ENCODE data around the gene HNRNPA1. TPM values are rescaled to one million over a fixed set of nuclear protein-coding genes. Genes with fewer than 3 reads are reported as not detected.

Gene HNRNPA1
- total and polyA plus RNA-seq, 9 of the 15 experiments (the other 6 are each of a cell fraction or from before 2014, with no cell fraction given), result 1,166 to 2,703 (median 1,815) TPM

- TF ChIP-seq RUNX1 (IDR thresholded peaks at IDR 0.05; ENCODE audit: low read depth) (peak; percentile 77; the same call in 1 of the 2 replicates), SRSF7 (optimal IDR thresholded peaks at IDR 0.05; ENCODE audit: low read depth, low read length) (no peak), HMG20B (CRISPR knock-in tag; IDR thresholded peaks at IDR 0.05) (no peak), ZNF23 (CRISPR knock-in tag; IDR thresholded peaks at IDR 0.05) (no peak), FOXJ2 (tag; IDR thresholded peaks at IDR 0.05) (no peak), TARDBP (IDR thresholded peaks at IDR 0.05) (no peak), ZNF551 (CRISPR knock-in tag; IDR thresholded peaks at IDR 0.05) (no peak), SMAD2 (IDR thresholded peaks at IDR 0.05; ENCODE audit: low read depth, low read length) (no peak), MLX (CRISPR knock-in tag; conservative IDR thresholded peaks at IDR 0.05) (no peak), ZNF133 (CRISPR knock-in tag; IDR thresholded peaks at IDR 0.05) (no peak), USF1 (CRISPR knock-in tag; IDR thresholded peaks at IDR 0.05) (no peak), NR2C1 (IDR thresholded peaks at IDR 0.05) (no peak), NR2C1 (tag; IDR thresholded peaks at IDR 0.05) (peak; percentile 64), ZNF134 (CRISPR knock-in tag; conservative IDR thresholded peaks at IDR 0.05) (no peak), MYBL2 (IDR thresholded peaks at IDR 0.05; ENCODE audit: low read depth) (no peak), MYBL2 (CRISPR knock-in tag; IDR thresholded peaks at IDR 0.05; ENCODE audit: borderline replicate concordance) (no peak), ZNF512 (tag; IDR thresholded peaks at IDR 0.05) (no peak), HDAC6 (IDR thresholded peaks at IDR 0.05; ENCODE audit: low read depth, low read length) (no peak), GTF2A2 (tag; IDR thresholded peaks at IDR 0.05) (no peak), KDM4B (IDR thresholded peaks at IDR 0.05; ENCODE audit: borderline replicate concordance in 2 of 2, low read depth in 1 of 2) (no peak), HLTF (IDR thresholded peaks at IDR 0.05) (peak; percentile 9; the same call in 1 of the 2 replicates)
- TF ChIP-seq, protein P1, sequence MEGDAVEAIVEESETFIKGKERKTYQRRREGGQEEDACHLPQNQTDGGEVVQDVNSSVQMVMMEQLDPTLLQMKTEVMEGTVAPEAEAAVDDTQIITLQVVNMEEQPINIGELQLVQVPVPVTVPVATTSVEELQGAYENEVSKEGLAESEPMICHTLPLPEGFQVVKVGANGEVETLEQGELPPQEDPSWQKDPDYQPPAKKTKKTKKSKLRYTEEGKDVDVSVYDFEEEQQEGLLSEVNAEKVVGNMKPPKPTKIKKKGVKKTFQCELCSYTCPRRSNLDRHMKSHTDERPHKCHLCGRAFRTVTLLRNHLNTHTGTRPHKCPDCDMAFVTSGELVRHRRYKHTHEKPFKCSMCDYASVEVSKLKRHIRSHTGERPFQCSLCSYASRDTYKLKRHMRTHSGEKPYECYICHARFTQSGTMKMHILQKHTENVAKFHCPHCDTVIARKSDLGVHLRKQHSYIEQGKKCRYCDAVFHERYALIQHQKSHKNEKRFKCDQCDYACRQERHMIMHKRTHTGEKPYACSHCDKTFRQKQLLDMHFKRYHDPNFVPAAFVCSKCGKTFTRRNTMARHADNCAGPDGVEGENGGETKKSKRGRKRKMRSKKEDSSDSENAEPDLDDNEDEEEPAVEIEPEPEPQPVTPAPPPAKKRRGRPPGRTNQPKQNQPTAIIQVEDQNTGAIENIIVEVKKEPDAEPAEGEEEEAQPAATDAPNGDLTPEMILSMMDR (IDR thresholded peaks at IDR 0.05 in 2 of 3, conservative IDR thresholded peaks at IDR 0.05 in 1 of 3; ENCODE audit: insufficient read depth in 2 of 3, low read depth in 1 of 3, low read length in 3 of 3), result peak; percentile 40 to 45 (median 41); a peak in 5 of 6 replicates
- TF ChIP-seq, protein P2, sequence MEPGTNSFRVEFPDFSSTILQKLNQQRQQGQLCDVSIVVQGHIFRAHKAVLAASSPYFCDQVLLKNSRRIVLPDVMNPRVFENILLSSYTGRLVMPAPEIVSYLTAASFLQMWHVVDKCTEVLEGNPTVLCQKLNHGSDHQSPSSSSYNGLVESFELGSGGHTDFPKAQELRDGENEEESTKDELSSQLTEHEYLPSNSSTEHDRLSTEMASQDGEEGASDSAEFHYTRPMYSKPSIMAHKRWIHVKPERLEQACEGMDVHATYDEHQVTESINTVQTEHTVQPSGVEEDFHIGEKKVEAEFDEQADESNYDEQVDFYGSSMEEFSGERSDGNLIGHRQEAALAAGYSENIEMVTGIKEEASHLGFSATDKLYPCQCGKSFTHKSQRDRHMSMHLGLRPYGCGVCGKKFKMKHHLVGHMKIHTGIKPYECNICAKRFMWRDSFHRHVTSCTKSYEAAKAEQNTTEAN (CRISPR knock-in tag; IDR thresholded peaks at IDR 0.05), result no peak
These were observed 20.4 kb downstream of the HNRNPA1 start, which contains the start of gene NFE2 (continued) for GRCh38 chr12:54300732-54301427.

All from K562 (cell line).